Endothelial cell of umbilical vein (primary cell): ENCODE data around the gene FAS. TPM values are rescaled to one million over a fixed set of nuclear protein-coding genes. Genes with fewer than 3 reads are reported as not detected.

Experiments used
- BruUV-seq: library from RNA; stranded (reverse); fragments of 400-500 nt; replicated peaks from 2 replicates; lab custom pipeline; 2021; lab: Mats Ljungman, UMichigan
- CTCF ChIA-PET: fragments of 300-600, 350-600 bp; sonication (Branson Sonifier 250); formaldehyde crosslinking; loops from one replicate; lab custom pipeline; 2021; ENCODE audit warnings: antibody characterized with exemption, inconsistent platforms; lab: Charles Lee
- POLR2A ChIA-PET: fragments of 300-600, 350-600 bp; sonication (Branson Sonifier 250); formaldehyde crosslinking; loops from one replicate; lab custom pipeline; 2021; ENCODE audit warnings: antibody characterized with exemption, inconsistent platforms; lab: Charles Lee
- DNase-seq: peaks from one replicate; pipeline ENCODE4 v3.0.0-alpha.2; 2011; ENCODE audit warnings: low read depth, low spot score
- FAIRE-seq: peaks from 2 replicates; lab custom pipeline; 2011; peaks lifted over from hg19 to GRCh38; lab: Jason Lieb, UNC
- H2AFZ ChIP-seq: 2 replicates; pipeline ENCODE4 v1.6.0; 2012; ENCODE audit warnings: low read depth, low read length, control low read depth, inconsistent platforms
- H3K27ac ChIP-seq: 2 replicates; pipeline ENCODE4 v1.5.1; 2011; ENCODE audit warnings: low read depth, mild to moderate bottlenecking, control low read depth, low read length, moderate library complexity; ENCODE audit not compliant: insufficient read depth
- H3K27me3 ChIP-seq, 2 experiments: 2 replicates each; pipeline versions ENCODE4 v1.6.0 to v1.6.1; 2011; ENCODE audit warnings: low read length in 2 of 2, mixed read lengths in 1 of 2; ENCODE audit not compliant: control insufficient read depth in 2 of 2, insufficient read depth in 2 of 2
- H3K36me3 ChIP-seq, 2 experiments: 2 replicates in 1 of 2; 3 replicates in 1 of 2; pipeline ENCODE4 v1.5.1; 2011; ENCODE audit warnings: low read length in 2 of 2, mild to moderate bottlenecking in 1 of 2, moderate library complexity in 1 of 2; ENCODE audit not compliant: control insufficient read depth in 2 of 2, insufficient read depth in 2 of 2; ENCODE audit errors: extremely low read depth in 1 of 2
- H3K4me1 ChIP-seq: 3 replicates; pipeline ENCODE4 v1.5.1; 2011; ENCODE audit warnings: mild to moderate bottlenecking, low read length; ENCODE audit not compliant: control insufficient read depth, insufficient read depth; ENCODE audit errors: extremely low read depth
- H3K4me2 ChIP-seq: 2 replicates; pipeline ENCODE4 v1.6.1; 2011; ENCODE audit warnings: low read length, control low read depth, mixed read lengths; ENCODE audit not compliant: insufficient read depth
- H3K4me3 ChIP-seq, 3 experiments: fragments of 200-600 bp in 1 of 3; sonication (generic), shearing (Covaris generic) in 1 of 3; replicated peaks in 1 of 3; 2 replicates each; pipeline ENCODE4 v1.5.1; 2011 to 2016; ENCODE audit warnings: control low read depth in 3 of 3, low read length in 3 of 3, mild to moderate bottlenecking in 2 of 3, inconsistent platforms in 1 of 3, low read depth in 1 of 3, moderate library complexity in 1 of 3; ENCODE audit not compliant: insufficient read depth in 1 of 3
- H3K79me2 ChIP-seq: 2 replicates; pipeline ENCODE4 v1.6.0; 2012; ENCODE audit warnings: low read length, inconsistent platforms; ENCODE audit not compliant: control insufficient read depth, insufficient read depth
- H3K9ac ChIP-seq: replicated peaks from 2 replicates; pipeline ENCODE3; 2011; ENCODE audit warnings: low read length, control low read depth; ENCODE audit not compliant: insufficient read depth; ENCODE audit errors: extremely low read depth
- H3K9me1 ChIP-seq: replicated peaks from 3 replicates; pipeline ENCODE4 v1.6.0; 2011; ENCODE audit warnings: mild to moderate bottlenecking, low read length; ENCODE audit not compliant: control insufficient read depth, insufficient read depth; ENCODE audit errors: extremely low read depth
- H3K9me3 ChIP-seq: replicated peaks from 2 replicates; pipeline ENCODE4 v1.5.1; 2012; ENCODE audit warnings: low read length, inconsistent platforms; ENCODE audit not compliant: control insufficient read depth, insufficient read depth
- H4K20me1 ChIP-seq: replicated peaks from 2 replicates; pipeline ENCODE3; 2011; ENCODE audit warnings: mild to moderate bottlenecking, low read length; ENCODE audit not compliant: control insufficient read depth, insufficient read depth; ENCODE audit errors: extremely low read depth
- CTCF ChIP-seq, 2 donors: IDR thresholded peaks; 1 replicate in 1 of 2; 2 replicates in 1 of 2; pipeline ENCODE4 v1.5.1; 2011; ENCODE audit warnings: low read length in 2 of 2, mild to moderate bottlenecking in 2 of 2, moderate library complexity in 2 of 2, control low read depth in 1 of 2, inconsistent platforms in 1 of 2, low read depth in 1 of 2; ENCODE audit not compliant: insufficient read depth in 1 of 2; ENCODE audit errors: extremely low read depth in 1 of 2
- EZH2 ChIP-seq: IDR thresholded peaks from 2 replicates; pipeline ENCODE4 v1.6.1; 2012; ENCODE audit warnings: borderline replicate concordance, low read depth, mild to moderate bottlenecking, moderate library complexity, low read length, inconsistent platforms; ENCODE audit not compliant: severe bottlenecking
- FOS ChIP-seq: IDR thresholded peaks from 2 replicates; pipeline ENCODE4 v1.6.1; 2011; ENCODE audit warnings: mild to moderate bottlenecking, low read length, moderate library complexity, borderline replicate concordance; ENCODE audit not compliant: insufficient read depth
- GATA2 ChIP-seq: IDR thresholded peaks from 2 replicates; pipeline ENCODE4 v1.7.0; 2011; ENCODE audit warnings: low read depth, mild to moderate bottlenecking, moderate library complexity, mixed read lengths, low read length; ENCODE audit not compliant: insufficient read length, insufficient read depth
- JUN ChIP-seq: IDR thresholded peaks from 2 replicates; pipeline ENCODE4 v1.6.1; 2011; ENCODE audit warnings: borderline replicate concordance, low read depth; ENCODE audit not compliant: insufficient read length, insufficient read depth
- MAX ChIP-seq: IDR thresholded peaks from 2 replicates; pipeline ENCODE4 v1.6.1; 2011; ENCODE audit not compliant: insufficient read depth, insufficient read length
- MYC ChIP-seq: IDR thresholded peaks from one replicate; pipeline ENCODE4 v1.6.1; 2011; ENCODE audit warnings: mild to moderate bottlenecking, low read depth, low read length
- POLR2A ChIP-seq: IDR thresholded peaks from 2 replicates; pipeline ENCODE4 v1.6.1; 2012; ENCODE audit warnings: low read depth, mild to moderate bottlenecking, control low read depth, low read length
- POLR2AphosphoS5 ChIP-seq: IDR thresholded peaks from 2 replicates; pipeline ENCODE4 v1.6.1; 2012; ENCODE audit warnings: low read depth, mild to moderate bottlenecking, control low read depth, low read length, moderate library complexity; ENCODE audit not compliant: insufficient read depth
- dilution Hi-C: fragments of 300-500 bp; cut with MboI; formaldehyde crosslinking; loops from one replicate; pipeline ENCODE4 v1.15.0; 2019; ENCODE audit warnings: low sequenced_read_pairs; ENCODE audit not compliant: extremely low pct_ligation_motif_present
- intact Hi-C: fragments of 100-400 bp; cut with micrococcal nuclease; formaldehyde crosslinking; loops from one replicate; pipeline ENCODE4 v1.10.0; 2022
- polyA plus RNA-seq, 4 experiments: library from polyadenylated mRNA; depleted of rRNA in 3 of 4; stranded (reverse) in 3 of 4; unstranded in 1 of 4; fragments of >200 nt; gene quantifications; 2 replicates each; pipeline versions ENCODE4 v1.2.1 to v1.2.3, GENCODE V29; 2011 to 2012; ENCODE audit warnings: missing spikeins in 1 of 4
- total RNA-seq: library from RNA; stranded (reverse); gene quantifications from 2 replicates; pipeline ENCODE4 v1.2.3, GENCODE V29; 2021

Gene FAS
- total and polyA plus RNA-seq, 2 donors (not counting 3 experiments of a cell fraction or from before 2014, with no cell fraction given): 2.0 to 6.1 TPM

- POLR2A ChIA-PET: no interaction called here
- intact Hi-C loops: loop anchor here (5.0 kb wide), 1 partner anchor 413 kb away; no protein-coding TSS in a partner anchor
Measured at GRCh38 chr10:88980247-88980646, 10.4 kb upstream of the FAS start.

More at GRCh38 chr10:88980247-88980646, 10.4 kb upstream of the FAS start:
- CTCF ChIA-PET: interaction anchor here (1.3 to 1.4 kb wide), 2 partner anchors 18 to 415 kb away, joined by 3 to 5 read pairs; no protein-coding TSS in a partner anchor
- Histone ChIP-seq H3K27me3 (no peaks in the 10 kb centered on the region), H2AFZ (no peak overlapping the region), H3K9me3 (no peaks in the 10 kb centered on the region), H3K27ac (no peak overlapping the region), H3K4me2 (no peak overlapping the region), H3K79me2 (no peaks in the 10 kb centered on the region), H4K20me1 (no peaks in the 10 kb centered on the region), H3K9ac (no peak overlapping the region), H3K4me1 (peaks cover 17% of the 10 kb centered on the region), H3K9me1 (no peaks in the 10 kb centered on the region), H3K36me3 (no peaks in the 10 kb centered on the region), H3K4me3 (no peak overlapping the region)
- dilution Hi-C loops: loop anchor here (25.0 kb wide), 1 partner anchor 232 kb away; the partner anchor contains the start of gene CH25H
- BruUV-seq: no TSS peak
- DNase-seq (no peak), FAIRE-seq (no peak)
- no peak for TF ChIP-seq EZH2
- no peak for TF ChIP-seq GATA2
- TF ChIP-seq CTCF (IDR thresholded peaks at IDR 0.05; ENCODE audit: extremely low read depth in 1 of 2, insufficient read depth in 1 of 2, low read depth in 1 of 2, low read length in 2 of 2): no peak
- no peak for TF ChIP-seq JUN
- TF ChIP-seq MYC: no peak
- no peak for TF ChIP-seq POLR2AphosphoS5
- no peak for TF ChIP-seq MAX
- TF ChIP-seq POLR2A: no peak
- TF ChIP-seq FOS: no peak
